Measurements from ENCODE around the gene ANKHD1. TPM values are rescaled to one million over a fixed set of nuclear protein-coding genes. Genes with fewer than 3 reads are reported as not detected.

The ANKHD1 gene
- polyA plus RNA-seq, 1 of the 3 experiments (the other 2 are of a cell fraction) = 26.7 TPM

GRCh38 chr5:140560227-140560626 lies 158.6 kb downstream of the ANKHD1 start (continued):
- TF ChIP-seq CTCF (IDR thresholded peaks at IDR 0.05) = no peak

GRCh38 chr5:140561753-140562523 lies 160.3 kb downstream of the ANKHD1 start:
- DNase-seq = no peak
- H3K79me2 ChIP-seq (ENCODE audit: insufficient read depth) = peaks cover 28% of the 10 kb centered on the region
- no peaks in the 10 kb centered on the region for H3K27me3 ChIP-seq (ENCODE audit: insufficient read depth)
- H2AFZ ChIP-seq (ENCODE audit: low read depth) = no peak overlapping the region
- no peak for TF ChIP-seq RXRA (IDR thresholded peaks at IDR 0.05; ENCODE audit: borderline replicate concordance, low read depth)
- no peak for TF ChIP-seq GATA2 (CRISPR knock-in tag; IDR thresholded peaks at IDR 0.05)
- no peak for TF ChIP-seq TEAD4 (IDR thresholded peaks at IDR 0.05; ENCODE audit: borderline replicate concordance, insufficient read depth)
- TF ChIP-seq EP300 (IDR thresholded peaks at IDR 0.05; ENCODE audit: borderline replicate concordance in 1 of 2, low read depth in 1 of 2, low read length in 1 of 2) = no peak
- H3K4me2 ChIP-seq = no peak overlapping the region; the same call in 1 of the 2 replicates
- H3K9me2 ChIP-seq = no peaks in the 10 kb centered on the region
- CTCF ChIA-PET = interaction anchor here (1.1 kb wide), 1 partner anchor 14 kb away, joined by 3 read pairs; the partner anchor contains the start of gene EIF4EBP3
- H4K20me1 ChIP-seq (ENCODE audit: insufficient read depth) = no peaks in the 10 kb centered on the region
- no peak overlapping the region for H3K9ac ChIP-seq
- H3F3A ChIP-seq (replicated peaks; ENCODE audit: insufficient read depth) = no peaks in the 10 kb centered on the region
- 100% methylated on average over 9 of the region's 10 CpGs for WGBS (ENCODE audit: low lambda C conversion rate)
- H3K9me3 ChIP-seq = no peaks in the 10 kb centered on the region
- H3K36me3 ChIP-seq (replicated peaks in 1 of 2; ENCODE audit: control insufficient read depth in 1 of 2, insufficient read depth in 2 of 2, low read length in 1 of 2) = peaks cover 5 to 22% of the 10 kb centered on the region in 2 experiments
- POLR2A ChIA-PET = no interaction called here
- H3K27ac ChIP-seq (ENCODE audit: low read depth in 2 of 2, low read length in 1 of 2) = no peak overlapping the region; a peak in 1 of 4 replicates
- H3K4me1 ChIP-seq (ENCODE audit: control insufficient read depth in 1 of 2, insufficient read depth in 2 of 2, low read depth in 1 of 2, low read length in 1 of 2) = peaks cover 3 to 28% of the 10 kb centered on the region in 2 experiments; a peak in 1 of 4 replicates
- H3K4me3 ChIP-seq (ENCODE audit: low read depth in 2 of 2, low read length in 1 of 2) = no peak overlapping the region

- Histone ChIP-seq H3K27ac (ENCODE audit: low read depth in 2 of 2, low read length in 1 of 2) (peak overlapping the region; percentile 90 to 94), H2AFZ (ENCODE audit: low read depth) (peak overlapping the region; percentile 78), H3K4me1 (ENCODE audit: control insufficient read depth in 1 of 2, insufficient read depth in 2 of 2, low read depth in 1 of 2, low read length in 1 of 2) (peaks cover 3 to 20% of the 10 kb centered on the region in 2 experiments; a peak in 1 of 4 replicates), H3K4me2 (peak overlapping the region; percentile 77), H3K9ac (peak overlapping the region; percentile 80), H3F3A (replicated peaks; ENCODE audit: insufficient read depth) (peaks cover under 1% of the 10 kb centered on the region), H4K20me1 (ENCODE audit: insufficient read depth) (no peaks in the 10 kb centered on the region), H3K27me3 (ENCODE audit: insufficient read depth) (no peaks in the 10 kb centered on the region), H3K9me2 (no peaks in the 10 kb centered on the region), H3K4me3 (ENCODE audit: low read depth in 2 of 2, low read length in 1 of 2) (peak overlapping the region; percentile 85 to 97), H3K9me3 (no peaks in the 10 kb centered on the region), H3K79me2 (ENCODE audit: insufficient read depth) (peaks cover 28% of the 10 kb centered on the region), H3K36me3 (replicated peaks in 1 of 2; ENCODE audit: control insufficient read depth in 1 of 2, insufficient read depth in 2 of 2, low read length in 1 of 2) (peaks cover 8 to 39% of the 10 kb centered on the region in 2 experiments)
- peak; percentile 37 for DNase-seq
- 48% methylated on average over 6 of the region's 8 CpGs for WGBS (ENCODE audit: low lambda C conversion rate)
- POLR2A ChIA-PET = interaction anchor here (1.0 to 1.9 kb wide), 4 partner anchors 15 to 163 kb away, joined by 3 to 8 read pairs (median 4); partner anchors contain the start of genes EIF4EBP3, IK and NDUFA2
- CTCF ChIA-PET = interaction anchor here (1.0 kb wide), 1 partner anchor 200 kb away, joined by 3 read pairs; no protein-coding TSS in a partner anchor
- no peak for TF ChIP-seq RFX5 (IDR thresholded peaks at IDR 0.05; ENCODE audit: low read length)
- no peak for TF ChIP-seq MEF2A (IDR thresholded peaks at IDR 0.05; ENCODE audit: borderline replicate concordance, low read depth)
- TF ChIP-seq IRF3 (IDR thresholded peaks at IDR 0.05; ENCODE audit: low read depth, low read length) = no peak
- TF ChIP-seq TCF12 (IDR thresholded peaks at IDR 0.05) = no peak
- no peak for TF ChIP-seq EP300 (IDR thresholded peaks at IDR 0.05; ENCODE audit: borderline replicate concordance in 1 of 2, low read depth in 1 of 2, low read length in 1 of 2)
- TF ChIP-seq TEAD4 (IDR thresholded peaks at IDR 0.05; ENCODE audit: borderline replicate concordance, insufficient read depth) = no peak
- TF ChIP-seq YY1 (IDR thresholded peaks at IDR 0.05; ENCODE audit: low read depth) = no peak
- TF ChIP-seq MAX (IDR thresholded peaks at IDR 0.05; ENCODE audit: low read depth) = no peak
- no peak for TF ChIP-seq GABPA (IDR thresholded peaks at IDR 0.05; ENCODE audit: low read depth)
- no peak for TF ChIP-seq FOSL2 (IDR thresholded peaks at IDR 0.05; ENCODE audit: borderline replicate concordance, low read depth)
- TF ChIP-seq NFIC (IDR thresholded peaks at IDR 0.05; ENCODE audit: borderline replicate concordance) = no peak
- TF ChIP-seq CHD2 (IDR thresholded peaks at IDR 0.05; ENCODE audit: low read length, partially characterized antibody) = no peak
- no peak for TF ChIP-seq REST (IDR thresholded peaks at IDR 0.05; ENCODE audit: low read depth, low read length)
- no peak for TF ChIP-seq EZH2phosphoT487 (IDR thresholded peaks at IDR 0.05; ENCODE audit: borderline replicate concordance, low read depth)
Observed at GRCh38 chr5:140563596-140563995, 162.0 kb downstream of the ANKHD1 start.

Data from SK-N-SH (cell line).